ENCODE results near the gene DOK7. TPM values are rescaled to one million over a fixed set of nuclear protein-coding genes. Genes with fewer than 3 reads are reported as not detected.

Gene DOK7
- total RNA-seq, 2 donors from 2014 or later: 6.3 to 7.0 TPM

GRCh38 chr4:3519468-3520264, 56.6 kb downstream of the DOK7 start:
- TF ChIP-seq, protein P1, sequence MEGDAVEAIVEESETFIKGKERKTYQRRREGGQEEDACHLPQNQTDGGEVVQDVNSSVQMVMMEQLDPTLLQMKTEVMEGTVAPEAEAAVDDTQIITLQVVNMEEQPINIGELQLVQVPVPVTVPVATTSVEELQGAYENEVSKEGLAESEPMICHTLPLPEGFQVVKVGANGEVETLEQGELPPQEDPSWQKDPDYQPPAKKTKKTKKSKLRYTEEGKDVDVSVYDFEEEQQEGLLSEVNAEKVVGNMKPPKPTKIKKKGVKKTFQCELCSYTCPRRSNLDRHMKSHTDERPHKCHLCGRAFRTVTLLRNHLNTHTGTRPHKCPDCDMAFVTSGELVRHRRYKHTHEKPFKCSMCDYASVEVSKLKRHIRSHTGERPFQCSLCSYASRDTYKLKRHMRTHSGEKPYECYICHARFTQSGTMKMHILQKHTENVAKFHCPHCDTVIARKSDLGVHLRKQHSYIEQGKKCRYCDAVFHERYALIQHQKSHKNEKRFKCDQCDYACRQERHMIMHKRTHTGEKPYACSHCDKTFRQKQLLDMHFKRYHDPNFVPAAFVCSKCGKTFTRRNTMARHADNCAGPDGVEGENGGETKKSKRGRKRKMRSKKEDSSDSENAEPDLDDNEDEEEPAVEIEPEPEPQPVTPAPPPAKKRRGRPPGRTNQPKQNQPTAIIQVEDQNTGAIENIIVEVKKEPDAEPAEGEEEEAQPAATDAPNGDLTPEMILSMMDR (IDR thresholded peaks at IDR 0.05): no peak
- TF ChIP-seq POLR2A (IDR thresholded peaks at IDR 0.05): no peak
- DNase-seq (no peak), ATAC-seq (no peak)
- no peaks in the 10 kb centered on the region for H3K9me3 ChIP-seq
- no peaks in the 10 kb centered on the region for H3K27me3 ChIP-seq
- no peak overlapping the region for H3K4me3 ChIP-seq
- intact Hi-C loops (cut with DNase I): no loop called here
- H3K27ac ChIP-seq: no peak overlapping the region
- WGBS, 2 donors: 86 to 89% methylated on average over 14 to 23 of the region's 23 CpGs
- peaks cover 42 to 68% of the 10 kb centered on the region in 2 donors for H3K36me3 ChIP-seq (replicated peaks in 1 of 2; ENCODE audit: insufficient read depth in 1 of 2, low read depth in 2 of 2)
- H3K4me1 ChIP-seq: no peaks in the 10 kb centered on the region

GRCh38 chr4:3520276-3520675, 57.2 kb downstream of the DOK7 start:
- H3K27me3 ChIP-seq: no peaks in the 10 kb centered on the region
- peaks cover 42 to 66% of the 10 kb centered on the region in 2 donors for H3K36me3 ChIP-seq (replicated peaks in 1 of 2; ENCODE audit: insufficient read depth in 1 of 2, low read depth in 2 of 2)
- ATAC-seq (no peak), DNase-seq (no peak)
- intact Hi-C loops (cut with DNase I): no loop called here
- H3K4me1 ChIP-seq: no peaks in the 10 kb centered on the region
- 93 to 96% methylated on average over 11 of the region's 11 CpGs for WGBS, 2 donors
- H3K27ac ChIP-seq: no peak overlapping the region
- H3K9me3 ChIP-seq: no peaks in the 10 kb centered on the region
- H3K4me3 ChIP-seq: no peak overlapping the region
- TF ChIP-seq, protein P1 (IDR thresholded peaks at IDR 0.05): no peak
- TF ChIP-seq POLR2A (IDR thresholded peaks at IDR 0.05): no peak

DNA sequence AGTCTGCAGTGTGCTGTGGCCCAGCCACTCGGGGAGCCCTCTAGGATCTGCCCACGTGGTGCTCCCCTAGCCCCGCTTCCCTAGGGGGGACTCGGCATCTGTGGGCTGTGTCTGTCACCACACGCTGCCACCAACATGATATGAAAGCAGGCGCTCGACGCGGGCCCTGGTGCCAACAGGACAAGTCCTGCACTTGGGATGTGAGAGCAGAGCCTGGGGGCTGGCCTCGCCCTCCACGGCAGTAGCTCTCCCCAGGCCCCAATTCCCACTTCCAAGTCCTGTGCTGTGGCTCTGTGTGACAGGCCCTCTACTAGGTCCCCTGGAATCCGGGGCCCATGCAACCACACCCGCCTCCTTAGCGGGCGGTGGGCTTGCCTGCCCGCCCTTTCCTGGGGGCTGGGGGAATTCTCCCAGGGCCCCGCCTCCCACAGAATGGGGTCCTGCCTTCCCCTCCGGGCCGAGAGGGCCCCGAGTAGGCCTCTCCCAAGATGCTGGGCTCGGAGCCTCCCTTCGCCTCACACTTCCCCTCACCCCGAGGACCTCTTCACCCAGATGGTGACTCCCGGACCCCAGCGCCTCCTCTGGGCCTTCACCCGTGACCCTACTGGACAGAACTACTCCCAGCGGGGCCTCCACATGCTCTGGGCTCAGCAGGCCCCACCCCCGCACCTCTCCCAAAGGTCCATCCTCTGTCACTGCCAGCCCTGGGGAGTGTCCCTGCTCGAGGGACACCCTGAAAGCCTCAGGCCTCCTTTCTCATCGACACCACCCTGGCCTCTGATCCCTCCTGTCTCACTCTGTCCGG, 57.9 kb downstream of the DOK7 start:
- WGBS, 2 donors: 85 to 86% methylated on average over 14 to 30 of the region's 31 CpGs
- ATAC-seq (no peak), DNase-seq (no peak)
- intact Hi-C loops (cut with DNase I): no loop called here
- H3K4me3 ChIP-seq: no peak overlapping the region
- H3K36me3 ChIP-seq (replicated peaks in 1 of 2; ENCODE audit: insufficient read depth in 1 of 2, low read depth in 2 of 2): peaks cover 36 to 62% of the 10 kb centered on the region in 2 donors
- no peak for TF ChIP-seq POLR2A (IDR thresholded peaks at IDR 0.05)
- TF ChIP-seq, protein P1 (IDR thresholded peaks at IDR 0.05): no peak
- H3K9me3 ChIP-seq: no peaks in the 10 kb centered on the region
- no peaks in the 10 kb centered on the region for H3K4me1 ChIP-seq
- no peak overlapping the region for H3K27ac ChIP-seq
- no peaks in the 10 kb centered on the region for H3K27me3 ChIP-seq

DNA sequence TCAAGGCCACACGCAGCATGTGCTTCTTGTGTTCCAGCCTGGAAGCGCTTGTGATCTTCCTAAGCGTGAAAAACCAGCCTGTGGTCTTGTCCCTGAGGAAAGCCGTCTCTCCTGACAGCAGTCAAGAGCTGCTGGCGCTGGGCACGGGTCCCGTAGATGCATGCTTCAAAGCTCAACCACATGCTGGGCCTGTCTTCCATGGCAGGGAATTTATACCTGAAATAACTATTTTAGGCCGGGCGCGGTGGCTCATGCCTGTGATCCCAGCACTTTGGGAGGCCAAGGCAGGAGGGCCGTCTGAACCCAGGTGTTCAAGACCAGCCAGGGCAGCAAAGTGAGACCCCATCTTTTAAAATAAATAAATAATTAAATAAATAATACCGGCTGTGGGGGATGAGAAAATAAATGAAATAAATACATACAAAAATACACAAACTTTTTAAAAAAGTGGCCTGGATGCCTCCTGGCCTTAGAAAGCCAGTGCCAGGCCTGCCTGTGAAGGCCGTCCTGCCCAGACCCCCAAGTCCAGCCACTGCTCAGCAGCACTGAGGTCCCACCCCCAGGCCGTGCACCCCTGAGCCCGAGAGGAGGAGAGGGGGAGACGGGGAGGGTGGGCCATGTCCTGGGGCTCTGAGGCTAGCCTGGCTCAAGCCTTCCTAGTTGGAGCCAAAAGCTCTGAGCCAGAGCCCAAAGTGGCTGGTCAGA, 58.7 kb downstream of the DOK7 start:
- DNase-seq (no peak), ATAC-seq (no peak)
- 93 to 95% methylated on average over 13 to 16 of the region's 16 CpGs for WGBS, 2 donors
- Histone ChIP-seq H3K27me3 (no peaks in the 10 kb centered on the region), H3K27ac (no peak overlapping the region), H3K36me3 (replicated peaks in 1 of 2; ENCODE audit: insufficient read depth in 1 of 2, low read depth in 2 of 2) (peaks cover 32 to 54% of the 10 kb centered on the region in 2 donors), H3K4me1 (no peaks in the 10 kb centered on the region), H3K4me3 (no peak overlapping the region), H3K9me3 (no peaks in the 10 kb centered on the region)
- intact Hi-C loops (cut with DNase I): no loop called here
- TF ChIP-seq, protein P1 (IDR thresholded peaks at IDR 0.05): no peak
- no peak for TF ChIP-seq POLR2A (IDR thresholded peaks at IDR 0.05)

All from body of pancreas (tissue), 4 donors.